ENCODE measurements around the gene MGMT. TPM values are rescaled to one million over a fixed set of nuclear protein-coding genes. Genes with fewer than 3 reads are reported as not detected.

Gene MGMT
- total and polyA plus RNA-seq, 9 of the 15 experiments (the other 6 are each of a cell fraction or from before 2014, with no cell fraction given), result 0.03 to 0.29 (median 0.11) TPM; not detected in 4

- H3K36me3 ChIP-seq (ENCODE audit: control insufficient read depth, insufficient read depth, low read length), result no peaks in the 10 kb centered on the region
- BruUV-seq (replicated peaks), result no TSS peak
- no peak overlapping the region for H2AFZ ChIP-seq (ENCODE audit: low read depth, low read length)
- intact Hi-C loops (cut with micrococcal nuclease) (no loop called here), in situ Hi-C loops (cut with MboI) (no loop called here)
- H3K9me1 ChIP-seq (ENCODE audit: control insufficient read depth, insufficient read depth, low read length), result no peaks in the 10 kb centered on the region
- ATAC-seq (no peak), FAIRE-seq (no peak), DNase-seq (ENCODE audit: extremely low read depth in 1 of 4, low spot score in 3 of 4) (no peak)
- no peak overlapping the region for H3K9ac ChIP-seq (ENCODE audit: insufficient read depth in 1 of 2, low read depth in 2 of 2, low read length in 2 of 2)
- H3K4me1 ChIP-seq (replicated peaks in 1 of 2; ENCODE audit: control insufficient read depth in 2 of 2, insufficient read depth in 2 of 2, low read length in 2 of 2), result no peaks in the 10 kb centered on the region
- TF ChIP-seq PREB (CRISPR knock-in tag; IDR thresholded peaks at IDR 0.05), result no peak
- TF ChIP-seq RBM39 (optimal IDR thresholded peaks at IDR 0.05; ENCODE audit: low read depth, low read length), result no peak
- TF ChIP-seq YY1 (IDR thresholded peaks at IDR 0.05; ENCODE audit: borderline replicate concordance in 1 of 3, control insufficient read depth in 1 of 3, extremely low read depth in 1 of 3, insufficient read depth in 3 of 3, insufficient read length in 1 of 3, insufficient replicate concordance in 2 of 3, low read depth in 1 of 3, low read length in 2 of 3), result no peak
- no peak for TF ChIP-seq NFE2L1 (tag; IDR thresholded peaks at IDR 0.05; ENCODE audit: borderline replicate concordance, low read depth)
- TF ChIP-seq ZNF695 (CRISPR knock-in tag; IDR thresholded peaks at IDR 0.05), result no peak
- no peak for TF ChIP-seq ESRRB (CRISPR knock-in tag; IDR thresholded peaks at IDR 0.05; ENCODE audit: borderline replicate concordance)
- no peak for TF ChIP-seq NFATC3 (IDR thresholded peaks at IDR 0.05)
- TF ChIP-seq MEF2D (tag; conservative IDR thresholded peaks at IDR 0.05; ENCODE audit: low read depth), result no peak
- TF ChIP-seq ZZZ3 (IDR thresholded peaks at IDR 0.05), result no peak
- no peak for TF ChIP-seq ELK3 (CRISPR knock-in tag; IDR thresholded peaks at IDR 0.05)
- H4K20me1 ChIP-seq (replicated peaks; ENCODE audit: control insufficient read depth, insufficient read depth, low read length), result no peaks in the 10 kb centered on the region
- H3K27ac ChIP-seq (ENCODE audit: extremely low read depth, low read depth, low read length), result no peak overlapping the region
- H3K79me2 ChIP-seq (ENCODE audit: control insufficient read depth, insufficient read depth, low read length), result no peaks in the 10 kb centered on the region
- no peaks in the 10 kb centered on the region for H3K9me3 ChIP-seq (replicated peaks; ENCODE audit: control insufficient read depth, insufficient read depth, low read depth, low read length)
- H3K27me3 ChIP-seq (ENCODE audit: control insufficient read depth in 2 of 2, insufficient read depth in 2 of 2, low read length in 2 of 2), result peaks cover 0 to 58% of the 10 kb centered on the region in 2 experiments; a peak in 2 of 5 replicates
- H3K4me2 ChIP-seq (ENCODE audit: insufficient read depth, low read length), result no peak overlapping the region
- ChIA-PET POLR2A (no interaction called here), CTCF (ENCODE audit: low intra/inter-chr PET ratio) (no interaction called here)
- no peak overlapping the region for H3K4me3 ChIP-seq
- 0% methylated on average over 10 of the region's 11 CpGs for WGBS (ENCODE audit: insufficient coverage, low coverage, missing lambda C conversion rate)
Measured at GRCh38 chr10:129553928-129554327, 86.9 kb downstream of the MGMT start.

All from K562 (cell line).